Activated naive CD8-positive, alpha-beta T cell (primary cell): ENCODE measurements around the gene OR2T35.
"Not testable (repeated sequence)": the region's sequence is repeated elsewhere in the genome, so short reads cannot be mapped to it uniquely, and the experiment has no call there.

Experiments used
- H3K27ac Mint-ChIP-seq: one replicate; pipeline ENCODE4 v1.8.0; 2021; ENCODE audit warnings: mixed read lengths
- H3K27me3 Mint-ChIP-seq: one replicate; pipeline ENCODE4 v1.8.0; 2021; ENCODE audit warnings: mixed read lengths
- H3K36me3 Mint-ChIP-seq: one replicate; pipeline ENCODE4 v1.8.0; 2021; ENCODE audit warnings: mixed read lengths
- H3K4me1 Mint-ChIP-seq: one replicate; pipeline ENCODE4 v1.8.0; 2021; ENCODE audit warnings: low read depth, mixed read lengths
- H3K4me3 Mint-ChIP-seq: one replicate; pipeline ENCODE4 v1.8.0; 2021; ENCODE audit warnings: mild to moderate bottlenecking, mixed read lengths
- H3K9me3 Mint-ChIP-seq: one replicate; pipeline ENCODE4 v1.8.0; 2021; ENCODE audit warnings: low read depth, mixed read lengths

OR2T35 gene, protein sequence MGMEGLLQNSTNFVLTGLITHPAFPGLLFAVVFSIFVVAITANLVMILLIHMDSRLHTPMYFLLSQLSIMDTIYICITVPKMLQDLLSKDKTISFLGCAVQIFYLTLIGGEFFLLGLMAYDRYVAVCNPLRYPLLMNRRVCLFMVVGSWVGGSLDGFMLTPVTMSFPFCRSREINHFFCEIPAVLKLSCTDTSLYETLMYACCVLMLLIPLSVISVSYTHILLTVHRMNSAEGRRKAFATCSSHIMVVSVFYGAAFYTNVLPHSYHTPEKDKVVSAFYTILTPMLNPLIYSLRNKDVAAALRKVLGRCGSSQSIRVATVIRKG

DNA sequence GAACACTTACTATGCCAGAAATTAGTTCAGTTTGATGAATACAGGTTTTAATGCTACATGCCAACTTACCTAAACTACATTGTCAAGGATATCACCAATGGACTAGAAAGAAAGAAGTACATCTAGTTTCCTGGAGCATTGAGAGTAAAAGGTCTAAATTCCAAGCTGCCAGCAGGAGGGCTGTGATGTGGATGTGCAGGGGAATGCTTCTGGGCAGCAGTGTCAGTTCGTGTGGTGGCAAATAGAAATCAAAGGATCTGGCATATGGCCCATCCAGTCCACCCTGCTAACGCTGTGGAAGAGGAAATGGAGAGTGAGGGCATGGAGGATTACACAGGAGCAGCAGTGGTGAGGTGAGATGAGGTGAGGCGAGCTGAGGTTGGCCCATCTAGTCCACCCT is at the start of gene OR2T35:
OR2T35 (minus strand) TSS at position 101 of the 400 bp plus-strand sequence. CDS start 6,020 bp downstream, outside the sequence.
- H3K4me1 Mint-ChIP-seq, H3K27ac Mint-ChIP-seq, H3K36me3 Mint-ChIP-seq, H3K9me3 Mint-ChIP-seq, H3K4me3 Mint-ChIP-seq, H3K27me3 Mint-ChIP-seq: not testable (repeated sequence)

DNA sequence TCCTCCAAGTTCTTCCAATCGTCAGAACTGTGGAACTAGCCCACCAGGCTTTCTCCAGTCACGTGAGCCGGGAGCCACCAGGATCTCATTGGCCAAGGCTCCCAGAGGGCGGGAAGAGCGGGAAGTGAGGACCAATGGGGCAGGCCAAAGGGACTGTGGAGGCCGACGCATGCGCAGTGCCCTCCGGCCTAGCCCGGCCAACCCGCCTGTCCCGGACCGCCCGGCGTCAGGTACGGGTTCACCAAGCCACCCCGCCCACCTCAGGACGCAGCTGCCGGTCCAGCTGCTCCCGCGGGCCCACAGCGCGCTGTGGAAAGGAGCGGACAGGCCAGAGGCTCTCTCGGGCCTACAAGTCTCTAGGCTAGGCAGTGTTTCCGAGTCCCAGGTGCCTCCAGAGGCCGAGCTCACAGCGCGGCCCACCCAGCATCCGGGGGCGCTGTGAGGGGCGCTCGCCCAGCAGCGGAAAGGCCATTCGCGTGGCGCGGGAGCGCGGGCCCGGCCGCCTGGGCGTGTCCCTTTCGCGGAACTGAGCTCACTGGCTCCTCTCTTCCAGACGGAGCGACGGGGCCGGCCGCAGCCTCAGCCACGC is 46.6 kb upstream of the OR2T35 start:
- H3K9me3 Mint-ChIP-seq, result no peaks in the 10 kb centered on the region
- H3K27me3 Mint-ChIP-seq, result peaks cover 3% of the 10 kb centered on the region
- no peak overlapping the region for H3K27ac Mint-ChIP-seq
- H3K4me1 Mint-ChIP-seq, result peaks cover 3% of the 10 kb centered on the region
- H3K4me3 Mint-ChIP-seq, result no peak overlapping the region
- no peaks in the 10 kb centered on the region for H3K36me3 Mint-ChIP-seq

DNA sequence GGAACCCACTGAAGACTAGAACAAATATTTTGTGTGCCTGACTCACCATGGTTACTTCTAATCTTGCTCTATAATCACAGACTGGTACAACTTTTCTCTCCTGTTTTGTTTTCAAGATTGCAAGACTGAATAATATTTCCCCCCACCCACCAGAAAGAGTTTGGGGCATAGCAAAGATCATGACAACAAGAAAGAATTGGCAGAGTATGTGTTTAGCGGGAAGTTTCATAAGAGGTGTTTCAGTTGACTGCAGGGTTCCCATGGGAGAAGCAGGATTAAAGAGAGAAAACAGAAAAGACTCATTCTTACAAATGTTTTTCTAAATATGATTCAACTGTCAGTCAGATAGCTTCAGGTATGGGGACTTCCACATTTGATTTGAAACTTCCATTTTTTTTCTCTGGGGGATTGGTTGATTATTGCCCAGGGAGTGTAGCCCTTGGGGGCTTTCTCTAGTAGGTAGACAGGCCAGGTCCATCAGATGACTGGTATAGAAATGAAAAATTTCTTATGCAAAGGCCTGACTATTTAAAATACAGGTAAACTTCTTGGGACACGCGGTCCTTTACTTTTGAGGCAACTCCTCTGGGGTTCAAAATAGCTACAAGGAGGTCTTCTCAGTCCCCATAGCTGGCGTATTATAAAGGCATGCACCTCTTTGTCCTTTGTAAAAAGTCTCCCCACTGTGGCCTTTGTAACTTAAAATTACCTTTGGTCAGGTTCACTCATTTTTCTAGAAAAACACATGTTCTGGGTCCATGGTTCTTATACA is 43.6 kb upstream of the OR2T35 start:
- H3K9me3 Mint-ChIP-seq, result no peaks in the 10 kb centered on the region
- H3K27ac Mint-ChIP-seq, result no peak overlapping the region
- H3K27me3 Mint-ChIP-seq, result peaks cover 2% of the 10 kb centered on the region
- H3K4me3 Mint-ChIP-seq, result no peak overlapping the region
- peaks cover 4% of the 10 kb centered on the region for H3K4me1 Mint-ChIP-seq
- no peaks in the 10 kb centered on the region for H3K36me3 Mint-ChIP-seq

DNA sequence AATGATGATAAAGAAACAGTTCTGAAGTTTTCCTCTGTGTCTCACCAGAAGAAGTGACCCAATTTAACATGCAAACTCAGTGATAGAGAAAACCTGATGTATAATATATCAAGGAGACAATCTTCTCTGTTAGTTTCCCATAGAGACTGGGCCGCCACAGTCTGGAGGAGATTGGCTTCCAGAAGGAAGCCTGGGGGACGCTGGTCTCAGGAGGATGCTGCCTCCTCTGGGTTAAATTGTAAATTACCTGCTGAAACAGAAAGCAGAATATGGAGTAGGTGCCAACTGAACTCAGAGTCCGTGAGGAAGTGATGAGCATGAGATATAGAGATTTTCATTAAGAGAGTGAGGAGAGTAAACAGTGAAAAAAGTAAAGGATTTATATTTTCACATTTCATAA is 41.7 kb upstream of the OR2T35 start:
- Mint-ChIP-seq H3K36me3 (peaks cover 2% of the 10 kb centered on the region), H3K27ac (no peak overlapping the region), H3K27me3 (peaks cover 5% of the 10 kb centered on the region), H3K4me3 (no peak overlapping the region), H3K9me3 (no peaks in the 10 kb centered on the region), H3K4me1 (peaks cover 4% of the 10 kb centered on the region)

DNA sequence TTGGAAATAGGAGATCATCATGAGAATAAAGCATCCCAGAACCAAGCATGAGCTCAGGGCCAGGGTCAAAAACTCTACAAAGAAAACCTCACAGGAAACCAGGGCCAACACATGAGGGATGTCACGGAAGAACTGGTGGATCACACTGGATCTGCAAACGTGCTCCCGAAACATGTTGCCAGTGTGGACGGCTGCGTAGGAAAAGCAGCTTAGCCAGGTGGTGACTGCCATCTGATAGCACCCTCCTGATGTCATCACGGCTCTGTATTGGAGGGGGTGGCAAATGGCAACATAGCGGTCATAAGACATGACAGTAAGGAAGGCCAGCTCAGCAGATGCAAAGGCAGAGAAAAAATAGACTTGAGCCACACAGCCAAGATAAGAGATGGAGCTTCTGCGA is 36.6 kb upstream of the OR2T35 start:
- H3K4me1 Mint-ChIP-seq, result peaks cover under 1% of the 10 kb centered on the region
- peaks cover 2% of the 10 kb centered on the region for H3K36me3 Mint-ChIP-seq
- H3K27ac Mint-ChIP-seq, result no peak overlapping the region
- no peak overlapping the region for H3K4me3 Mint-ChIP-seq
- H3K27me3 Mint-ChIP-seq, result peaks cover 15% of the 10 kb centered on the region
- no peaks in the 10 kb centered on the region for H3K9me3 Mint-ChIP-seq

DNA sequence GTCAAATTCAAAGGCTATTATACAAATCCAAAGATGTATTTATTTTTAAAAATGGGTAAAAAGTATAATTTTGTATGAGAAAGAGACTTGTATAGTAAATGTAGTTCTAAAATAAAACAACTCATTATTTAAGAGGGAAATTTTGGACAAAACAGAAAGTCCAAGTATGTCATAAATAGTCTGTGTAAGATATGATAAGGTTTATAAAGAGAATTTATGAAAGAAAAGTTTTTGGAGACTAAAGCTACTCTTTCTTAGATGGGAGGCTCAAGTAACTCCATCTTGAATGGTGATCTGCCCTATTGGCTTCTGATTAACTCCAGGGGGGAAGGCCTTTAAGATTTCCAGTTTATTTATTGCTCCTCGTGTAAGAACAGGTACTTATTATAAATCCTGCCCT is 24.9 kb upstream of the OR2T35 start:
- Mint-ChIP-seq H3K27me3 (no peaks in the 10 kb centered on the region), H3K9me3 (peaks cover 6% of the 10 kb centered on the region), H3K27ac (no peak overlapping the region), H3K4me3 (no peak overlapping the region), H3K4me1 (no peaks in the 10 kb centered on the region), H3K36me3 (peaks cover 3% of the 10 kb centered on the region)

DNA sequence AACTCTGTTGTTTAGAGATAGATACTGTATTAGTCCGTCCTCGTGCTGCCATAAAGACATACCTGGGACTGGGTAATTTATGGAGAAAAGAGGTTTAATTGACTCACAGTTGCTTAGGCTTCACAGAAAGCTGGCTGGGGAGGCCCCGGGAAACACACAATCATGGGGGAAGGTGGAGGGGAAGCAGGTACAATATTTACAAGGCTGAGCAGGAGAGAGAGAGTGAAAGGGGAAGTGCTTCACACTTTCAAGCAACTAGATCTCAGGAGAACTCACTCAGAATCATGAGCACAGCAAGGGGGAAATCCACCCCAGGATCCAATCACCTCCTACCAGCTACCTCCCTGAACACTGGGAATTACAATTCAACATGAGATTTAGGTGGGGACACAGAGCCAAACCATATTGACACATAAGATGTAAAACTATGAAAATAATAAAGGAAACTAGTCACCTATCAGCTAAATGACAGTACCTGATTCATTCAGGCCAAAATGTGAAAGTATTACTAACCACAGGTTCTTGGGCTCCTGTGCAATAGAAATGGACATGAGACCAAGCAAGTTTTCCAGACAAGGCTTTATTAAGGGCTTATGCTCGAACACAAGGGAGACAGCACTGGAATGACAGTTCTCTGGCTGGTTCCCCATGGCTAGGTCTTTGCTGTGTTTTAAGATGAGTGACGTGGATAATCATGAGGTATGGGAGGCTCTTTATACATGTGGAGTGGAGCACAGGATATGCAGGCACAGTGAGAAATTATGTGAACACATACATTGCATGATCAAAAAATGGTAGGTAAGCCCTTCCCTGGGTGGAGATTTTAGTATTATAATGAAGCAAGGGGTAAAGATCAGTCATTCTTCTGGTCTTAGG is 18.6 kb upstream of the OR2T35 start:
- H3K4me3 Mint-ChIP-seq, H3K27ac Mint-ChIP-seq, H3K4me1 Mint-ChIP-seq, H3K9me3 Mint-ChIP-seq, H3K36me3 Mint-ChIP-seq, H3K27me3 Mint-ChIP-seq: not testable (repeated sequence)

DNA sequence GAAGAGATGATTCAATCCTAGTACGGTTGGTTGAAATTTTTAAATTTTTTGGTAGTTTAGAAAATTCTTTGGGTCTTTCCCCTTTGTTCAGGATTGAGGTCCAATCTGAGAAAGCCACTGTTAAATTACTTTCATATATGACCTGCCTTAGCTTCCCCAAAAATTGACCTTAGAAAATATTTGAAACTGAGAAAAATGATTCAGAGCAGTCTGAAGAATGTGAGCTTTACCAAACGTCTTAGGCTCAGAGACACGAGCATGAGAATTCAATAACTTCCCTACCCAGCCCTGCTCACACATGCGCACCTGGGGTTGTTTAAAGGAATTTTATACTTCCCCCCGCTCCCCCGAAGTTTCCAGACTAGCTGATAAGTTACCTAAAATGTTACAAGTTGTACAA is 11.7 kb upstream of the OR2T35 start:
- not testable (repeated sequence) for H3K4me3 Mint-ChIP-seq, H3K9me3 Mint-ChIP-seq, H3K27ac Mint-ChIP-seq, H3K4me1 Mint-ChIP-seq, H3K27me3 Mint-ChIP-seq, H3K36me3 Mint-ChIP-seq

DNA sequence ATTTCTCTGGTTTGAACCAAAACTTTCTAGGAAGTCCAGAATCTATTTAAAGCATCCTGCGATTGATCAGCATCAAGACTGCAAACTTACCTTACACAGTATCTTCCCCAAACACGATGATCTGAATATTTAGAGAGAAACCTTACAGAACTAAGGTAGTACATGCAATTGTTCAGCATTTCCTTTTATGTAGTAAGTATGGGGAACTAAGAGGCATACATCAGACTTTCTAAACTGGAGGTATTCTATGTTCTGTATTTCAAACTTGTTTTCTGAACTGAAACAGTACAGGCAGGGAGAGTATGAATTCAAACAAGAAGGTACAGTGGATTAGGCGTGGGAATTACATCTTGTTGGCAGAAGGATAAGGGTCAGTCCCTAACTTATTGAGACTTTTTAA is 10.3 kb upstream of the OR2T35 start, which contains the start of gene OR2T27:
OR2T27 (minus strand) TSS at position 175 of the 400 bp plus-strand sequence. CDS start 4,644 bp downstream, outside the sequence.
- H3K27ac Mint-ChIP-seq, H3K4me3 Mint-ChIP-seq, H3K27me3 Mint-ChIP-seq, H3K9me3 Mint-ChIP-seq, H3K36me3 Mint-ChIP-seq, H3K4me1 Mint-ChIP-seq: not testable (repeated sequence)

DNA sequence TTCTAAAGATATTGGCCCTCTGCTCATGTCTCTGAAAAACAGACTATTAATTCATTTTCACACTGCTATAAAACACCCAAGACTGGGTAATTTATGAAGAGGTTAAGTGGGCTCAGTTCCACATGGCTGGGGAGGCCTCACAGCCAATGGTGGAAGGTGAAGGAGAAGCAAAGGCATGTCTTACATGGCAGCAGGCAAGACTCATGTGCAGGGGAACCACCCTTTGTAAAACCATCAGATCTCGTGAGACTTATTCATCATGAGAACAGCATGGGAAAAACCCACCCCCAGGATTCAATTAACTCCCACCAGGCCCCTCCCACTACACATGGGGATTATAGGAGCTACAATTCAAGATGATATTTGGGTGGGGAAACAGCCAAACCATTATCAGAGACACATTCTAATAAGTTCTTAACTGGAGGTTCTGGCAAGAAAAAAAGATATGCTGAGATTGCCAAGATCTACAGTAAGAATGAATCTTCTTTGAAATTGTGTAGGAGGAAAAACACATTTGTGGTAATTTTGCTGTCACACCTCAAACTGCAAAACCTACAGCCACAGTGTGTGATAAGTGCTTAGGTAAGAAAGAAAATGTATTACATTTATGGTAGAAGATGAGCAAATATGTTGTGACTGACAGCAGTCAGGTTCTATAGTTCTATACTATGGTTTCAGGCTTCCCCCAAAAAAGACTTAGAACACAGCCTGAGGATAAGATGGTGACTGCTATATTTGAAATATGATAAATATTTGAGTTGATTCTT is 3.9 kb upstream of the OR2T35 start:
- H3K36me3 Mint-ChIP-seq, H3K4me3 Mint-ChIP-seq, H3K27me3 Mint-ChIP-seq, H3K4me1 Mint-ChIP-seq, H3K9me3 Mint-ChIP-seq, H3K27ac Mint-ChIP-seq: not testable (repeated sequence)

DNA sequence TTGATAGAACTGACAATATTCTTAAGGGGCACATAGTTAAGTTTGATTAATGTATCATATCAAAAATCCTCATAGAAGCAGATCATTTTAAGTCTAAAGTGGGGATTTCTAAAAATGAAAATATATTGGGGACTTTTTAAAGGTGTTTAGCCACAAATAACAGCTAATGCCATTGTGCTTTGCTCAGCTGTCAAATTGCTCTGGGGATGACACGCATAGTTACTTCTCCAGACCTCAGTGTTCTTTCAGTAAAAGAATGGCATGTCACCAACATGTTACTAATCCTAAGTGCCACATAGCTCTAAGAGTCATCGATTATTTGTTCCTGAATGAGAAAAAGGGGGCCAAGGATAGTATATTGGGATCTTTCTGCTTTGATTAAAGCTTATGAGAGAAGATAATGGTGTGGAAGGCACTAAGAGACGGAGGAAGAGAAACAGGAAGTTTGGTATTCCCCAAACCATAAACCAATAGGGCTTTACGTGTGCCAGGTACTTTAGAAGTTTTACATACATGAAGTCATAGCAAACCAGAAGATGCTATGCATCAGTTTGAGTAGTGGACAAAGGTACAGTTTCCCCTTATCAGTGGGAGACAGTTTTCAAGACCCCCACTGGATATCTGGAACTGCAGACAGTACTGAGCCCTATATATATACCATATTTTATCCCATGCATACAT is 2.0 kb downstream of the OR2T35 start:
- H3K27ac Mint-ChIP-seq, H3K36me3 Mint-ChIP-seq, H3K4me3 Mint-ChIP-seq, H3K4me1 Mint-ChIP-seq, H3K27me3 Mint-ChIP-seq, H3K9me3 Mint-ChIP-seq: not testable (repeated sequence)

DNA sequence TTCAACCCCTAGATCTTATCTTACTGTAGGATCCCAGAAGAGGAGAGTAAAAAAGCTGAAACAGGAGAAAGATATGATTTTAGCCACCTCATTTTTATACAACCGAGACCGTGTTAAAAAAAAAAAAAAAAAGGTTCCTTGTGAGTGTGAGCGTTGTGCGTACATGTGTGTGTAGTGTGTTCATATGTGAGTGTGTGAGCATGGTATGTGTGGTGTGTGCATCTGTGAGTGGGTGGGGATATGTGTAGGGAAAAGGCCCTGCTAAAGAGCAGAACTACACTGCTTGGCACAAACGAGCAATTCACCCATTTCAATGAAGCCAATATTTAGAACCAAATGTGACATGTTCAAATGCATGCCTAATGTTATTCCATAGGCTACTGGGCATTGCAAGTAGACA is 3.5 kb downstream of the OR2T35 start:
- not testable (repeated sequence) for H3K27ac Mint-ChIP-seq, H3K4me1 Mint-ChIP-seq, H3K9me3 Mint-ChIP-seq, H3K27me3 Mint-ChIP-seq, H3K36me3 Mint-ChIP-seq, H3K4me3 Mint-ChIP-seq

DNA sequence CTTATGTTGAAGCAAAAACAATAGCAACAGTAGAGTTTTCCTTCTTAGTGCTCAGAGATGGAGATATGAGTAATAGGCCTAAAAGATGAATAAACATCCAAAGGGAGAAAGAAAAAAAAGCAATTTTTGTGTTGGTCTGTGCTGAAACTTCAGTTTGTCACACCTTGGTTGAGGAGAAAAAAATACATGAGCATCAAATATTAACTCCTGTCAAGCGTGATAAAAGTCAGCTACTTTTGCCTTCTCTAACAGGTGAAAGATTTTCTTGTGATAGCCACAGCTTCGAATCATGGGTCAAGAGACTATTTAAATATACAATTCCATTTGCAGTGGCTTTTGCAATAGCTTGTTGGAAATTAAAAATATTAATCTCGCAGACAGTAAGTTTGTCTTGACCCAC is 4.2 kb downstream of the OR2T35 start:
- not testable (repeated sequence) for H3K4me1 Mint-ChIP-seq, H3K9me3 Mint-ChIP-seq, H3K36me3 Mint-ChIP-seq, H3K27ac Mint-ChIP-seq, H3K4me3 Mint-ChIP-seq, H3K27me3 Mint-ChIP-seq

DNA sequence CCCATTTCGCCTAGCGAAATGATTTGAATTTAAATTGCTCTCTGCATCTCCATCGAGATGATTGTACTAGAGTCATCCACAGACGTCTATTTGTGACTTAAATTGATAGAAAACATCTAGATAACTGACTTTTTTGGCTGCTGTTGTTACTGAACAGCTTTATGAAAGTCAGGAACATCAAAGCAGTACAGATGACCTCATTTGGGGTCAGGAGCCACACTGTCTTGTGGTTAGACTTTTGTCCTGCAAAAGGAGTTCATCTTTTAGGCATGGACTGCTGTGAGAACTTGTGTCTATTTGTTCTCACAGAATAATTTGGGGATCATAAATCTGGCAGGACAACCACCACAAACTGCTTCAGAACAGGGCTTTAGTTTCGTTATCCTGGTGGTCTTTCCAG is 5.4 kb downstream of the OR2T35 start:
- not testable (repeated sequence) for H3K27ac Mint-ChIP-seq, H3K4me1 Mint-ChIP-seq, H3K4me3 Mint-ChIP-seq, H3K27me3 Mint-ChIP-seq, H3K9me3 Mint-ChIP-seq, H3K36me3 Mint-ChIP-seq
